GM10266 (cell line): Measurements from ENCODE around the gene C1QTNF6.

Experiments
- DNase-seq: peaks from one replicate; pipeline ENCODE4 v3.0.0; 2012; ENCODE audit errors: extremely low spot score
- CTCF ChIP-seq: IDR thresholded peaks from 2 replicates; pipeline ENCODE4 v1.5.1; 2012; ENCODE audit warnings: mild to moderate bottlenecking, low read depth; ENCODE audit not compliant: control insufficient read depth, insufficient read depth; ENCODE audit errors: missing control alignments

C1QTNF6 gene

GRCh38 chr22:37197451-37198257 is 9.6 kb upstream of the C1QTNF6 start:
- no peak for TF ChIP-seq CTCF
- DNase-seq, result no peak

GRCh38 chr22:37196539-37197450 is 8.7 kb upstream of the C1QTNF6 start:
- no peak for DNase-seq
- TF ChIP-seq CTCF, result no peak

GRCh38 chr22:37195921-37196320 is 7.9 kb upstream of the C1QTNF6 start:
- TF ChIP-seq CTCF, result no peak
- no peak for DNase-seq

GRCh38 chr22:37194750-37195149 is 6.7 kb upstream of the C1QTNF6 start:
- no peak for DNase-seq
- no peak for TF ChIP-seq CTCF

GRCh38 chr22:37193629-37194191 is 5.7 kb upstream of the C1QTNF6 start:
- DNase-seq, result no peak
- TF ChIP-seq CTCF, result no peak

GRCh38 chr22:37192741-37193140 is 4.7 kb upstream of the C1QTNF6 start:
- no peak for TF ChIP-seq CTCF

More at GRCh38 chr22:37192741-37193140, 4.7 kb upstream of the C1QTNF6 start:
- DNase-seq, result no peak
